GM11168 (cell line): ENCODE measurements around the gene GPR162.
"Not testable (repeated sequence)": the region's sequence is repeated elsewhere in the genome, so short reads cannot be mapped to it uniquely, and the experiment has no call there.

ENCODE experiments used
- in situ Hi-C: fragments of 300-500 bp; cut with MboI; formaldehyde crosslinking; loops from one replicate; pipeline ENCODE4 v1.12.0; 2022; ENCODE audit warnings: low sequenced_read_pairs; ENCODE audit not compliant: unreplicated experiment

Gene GPR162

GRCh38 chr12:6869049-6870021 lies 47.7 kb downstream of the GPR162 start:
- in situ Hi-C loops = no loop called here

DNA sequence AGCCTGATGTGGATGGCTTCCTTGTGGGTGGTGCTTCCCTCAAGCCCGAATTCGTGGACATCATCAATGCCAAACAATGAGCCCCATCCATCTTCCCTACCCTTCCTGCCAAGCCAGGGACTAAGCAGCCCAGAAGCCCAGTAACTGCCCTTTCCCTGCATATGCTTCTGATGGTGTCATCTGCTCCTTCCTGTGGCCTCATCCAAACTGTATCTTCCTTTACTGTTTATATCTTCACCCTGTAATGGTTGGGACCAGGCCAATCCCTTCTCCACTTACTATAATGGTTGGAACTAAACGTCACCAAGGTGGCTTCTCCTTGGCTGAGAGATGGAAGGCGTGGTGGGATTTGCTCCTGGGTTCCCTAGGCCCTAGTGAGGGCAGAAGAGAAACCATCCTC lies 48.7 kb downstream of the GPR162 start:
- in situ Hi-C loops = not testable (repeated sequence)

DNA sequence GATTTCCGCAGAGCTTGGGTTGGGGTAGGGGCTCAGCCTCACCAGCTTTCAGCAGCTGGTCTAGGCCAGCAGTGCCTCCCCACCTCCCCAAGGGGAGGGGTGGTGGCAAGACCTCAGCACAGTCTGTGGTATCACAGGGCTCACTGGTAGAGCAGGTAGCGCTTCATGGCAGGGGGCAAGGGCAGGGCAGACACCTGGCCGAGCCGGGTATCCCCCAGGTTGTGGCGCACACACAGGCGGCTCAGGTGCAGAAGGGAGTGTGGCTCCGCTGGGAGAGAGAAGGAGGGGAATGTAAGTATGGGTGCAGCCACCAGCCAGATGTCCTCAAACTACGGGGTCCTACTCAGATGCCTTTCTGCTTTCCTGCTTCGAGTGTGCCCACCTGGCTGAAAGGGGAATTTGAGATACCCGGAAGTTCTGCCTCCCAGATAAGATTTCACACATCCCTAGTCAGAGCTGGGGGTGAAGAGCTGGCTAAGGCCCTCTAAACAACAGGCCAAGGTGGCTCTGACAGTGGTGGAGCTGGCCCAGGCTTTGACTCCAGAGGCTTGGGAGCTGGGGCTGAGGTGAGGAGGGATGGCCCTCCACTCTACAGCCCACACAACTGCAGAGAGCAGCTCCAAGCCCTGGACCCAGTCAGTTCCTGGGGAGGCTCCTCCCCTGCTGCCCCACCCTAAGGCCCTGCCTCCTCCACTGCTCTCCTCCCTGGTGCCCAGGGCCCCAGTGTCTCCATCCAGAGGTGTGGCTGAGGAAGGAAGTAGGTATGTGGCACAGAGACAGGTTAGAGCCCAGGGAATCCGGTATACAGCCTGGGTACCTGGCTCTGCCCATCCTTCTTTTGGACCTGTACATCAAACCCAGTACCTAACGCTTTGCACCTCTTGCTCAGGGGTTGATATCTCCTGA lies 49.7 kb downstream of the GPR162 start:
- in situ Hi-C loops = no loop called here

DNA sequence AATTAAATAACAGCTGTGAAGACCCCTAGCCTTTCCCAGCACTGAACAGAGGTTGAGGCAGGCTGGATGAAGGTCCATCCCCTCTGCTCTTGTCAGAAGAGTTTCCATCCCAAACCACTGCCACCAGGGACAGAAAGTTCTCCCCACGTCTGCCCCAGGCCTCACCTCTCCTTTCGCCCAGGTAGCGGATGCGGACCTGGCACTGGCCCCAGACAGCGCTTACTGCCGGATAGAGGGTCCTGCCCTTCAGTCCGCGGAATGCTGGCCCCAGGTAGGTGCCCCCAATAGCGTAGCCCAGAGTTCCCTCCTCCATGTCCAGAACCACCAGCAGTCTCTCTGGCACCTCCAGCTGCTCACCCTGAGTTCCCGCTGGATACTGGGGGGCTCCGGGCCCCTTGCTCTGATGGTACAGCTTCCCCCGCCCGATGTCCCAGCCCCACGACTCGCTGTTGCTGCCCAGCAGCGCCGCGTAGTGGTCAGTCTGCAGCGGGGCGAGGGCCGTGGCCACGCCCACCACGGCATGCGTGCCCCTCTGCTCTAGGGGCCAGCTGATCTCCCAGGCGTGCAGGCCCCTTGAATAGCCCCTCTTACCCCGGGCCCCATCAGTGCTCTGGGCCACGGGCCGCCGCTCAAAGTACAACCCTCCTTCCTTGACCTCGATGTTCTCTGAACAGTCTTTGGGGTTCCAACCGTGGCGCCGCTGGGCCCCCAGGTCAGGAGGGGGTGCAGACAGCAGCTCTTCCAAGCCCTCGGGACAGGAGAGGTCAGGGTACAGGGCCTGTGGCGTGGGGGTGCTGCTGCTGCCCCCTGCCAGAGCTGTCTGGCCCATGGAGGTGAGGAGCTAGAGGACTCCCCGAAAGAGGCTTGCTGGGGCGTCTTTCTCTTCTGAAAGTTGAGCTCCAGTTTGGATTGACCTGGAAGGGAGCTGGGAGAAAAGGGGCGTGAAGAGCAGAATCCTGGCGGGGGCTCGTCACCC lies 50.7 kb downstream of the GPR162 start:
- in situ Hi-C loops = no loop called here

- in situ Hi-C loops = no loop called here
Observed at GRCh38 chr12:6873094-6874014, 51.7 kb downstream of the GPR162 start, which contains the start of gene SPSB2. TSS of gene SPSB2 (minus strand) at chr12:6873303. CDS start at chr12:6872901, 402 bp downstream.

- in situ Hi-C loops = not testable (repeated sequence)
Observed at GRCh38 chr12:6874015-6874368, 52.4 kb downstream of the GPR162 start.
